ENCODE measurements around the gene PACSIN3. TPM values are rescaled to one million over a fixed set of nuclear protein-coding genes. Genes with fewer than 3 reads are reported as not detected.

Gene PACSIN3
- total and polyA plus RNA-seq, 2 of the 13 experiments (the other 11 are each of a cell fraction or from before 2014, with no cell fraction given), result 47.9 to 93.3 TPM

- peak; percentile 4; the same call in 1 of the 2 replicates for TF ChIP-seq ZNF879 (CRISPR knock-in tag; IDR thresholded peaks at IDR 0.05)
- no peak for TF ChIP-seq TRAFD1 (CRISPR knock-in tag; IDR thresholded peaks at IDR 0.05; ENCODE audit: borderline replicate concordance)
- TF ChIP-seq HNRNPUL1 (IDR thresholded peaks at IDR 0.05; ENCODE audit: low read depth, low read length), result peak; percentile 48; the same call in 1 of the 2 replicates
- no peak for TF ChIP-seq MNT (IDR thresholded peaks at IDR 0.05)
- TF ChIP-seq DMTF1 (CRISPR knock-in tag; IDR thresholded peaks at IDR 0.05), result no peak
- TF ChIP-seq ZBTB39 (CRISPR knock-in tag; IDR thresholded peaks at IDR 0.05), result no peak
- no peak for TF ChIP-seq TEAD2 (CRISPR knock-in tag; IDR thresholded peaks at IDR 0.05)
- TF ChIP-seq ZNF260 (CRISPR knock-in tag; IDR thresholded peaks at IDR 0.05; ENCODE audit: borderline replicate concordance, low read depth), result no peak
- TF ChIP-seq NFRKB (IDR thresholded peaks at IDR 0.05), result peak; percentile 68; the same call in 1 of the 2 replicates
- no peak for TF ChIP-seq ARID2 (CRISPR knock-in tag; IDR thresholded peaks at IDR 0.05; ENCODE audit: borderline replicate concordance)
- 0 out of 2 replicates have a peak, but pooled peaks have one; percentile 29 for TF ChIP-seq ZNF772 (CRISPR knock-in tag; IDR thresholded peaks at IDR 0.05)
- TF ChIP-seq ZNF224 (CRISPR knock-in tag; IDR thresholded peaks at IDR 0.05), result no peak; the same call in 1 of the 2 replicates
- no peak for TF ChIP-seq FOXM1 (CRISPR knock-in tag; IDR thresholded peaks at IDR 0.05)
- 0 out of 2 replicates have a peak, but pooled peaks have one; percentile 21 for TF ChIP-seq ZNF773 (CRISPR knock-in tag; IDR thresholded peaks at IDR 0.05; ENCODE audit: borderline replicate concordance)
- no peak for TF ChIP-seq RXRB (CRISPR knock-in tag; IDR thresholded peaks at IDR 0.05; ENCODE audit: borderline replicate concordance)
- TF ChIP-seq FOXO1 (CRISPR knock-in tag; IDR thresholded peaks at IDR 0.05), result 0 out of 2 replicates have a peak, but pooled peaks have one; percentile 21
- TF ChIP-seq ZFP91 (CRISPR knock-in tag; IDR thresholded peaks at IDR 0.05; ENCODE audit: borderline replicate concordance), result peak; percentile 82
Measured at GRCh38 chr11:47176328-47177228, 9.7 kb downstream of the PACSIN3 start, which contains the start of gene ARFGAP2 (continued).
